ENCODE results near the gene STRN. TPM values are rescaled to one million over a fixed set of nuclear protein-coding genes. Genes with fewer than 3 reads are reported as not detected.
"Not testable (repeated sequence)": the region's sequence is repeated elsewhere in the genome, so short reads cannot be mapped to it uniquely, and the experiment has no call there.

STRN gene
- polyA plus RNA-seq, 12 donors: 19.1 to 27.7 (median 24.1) TPM; not detected in 1

DNA sequence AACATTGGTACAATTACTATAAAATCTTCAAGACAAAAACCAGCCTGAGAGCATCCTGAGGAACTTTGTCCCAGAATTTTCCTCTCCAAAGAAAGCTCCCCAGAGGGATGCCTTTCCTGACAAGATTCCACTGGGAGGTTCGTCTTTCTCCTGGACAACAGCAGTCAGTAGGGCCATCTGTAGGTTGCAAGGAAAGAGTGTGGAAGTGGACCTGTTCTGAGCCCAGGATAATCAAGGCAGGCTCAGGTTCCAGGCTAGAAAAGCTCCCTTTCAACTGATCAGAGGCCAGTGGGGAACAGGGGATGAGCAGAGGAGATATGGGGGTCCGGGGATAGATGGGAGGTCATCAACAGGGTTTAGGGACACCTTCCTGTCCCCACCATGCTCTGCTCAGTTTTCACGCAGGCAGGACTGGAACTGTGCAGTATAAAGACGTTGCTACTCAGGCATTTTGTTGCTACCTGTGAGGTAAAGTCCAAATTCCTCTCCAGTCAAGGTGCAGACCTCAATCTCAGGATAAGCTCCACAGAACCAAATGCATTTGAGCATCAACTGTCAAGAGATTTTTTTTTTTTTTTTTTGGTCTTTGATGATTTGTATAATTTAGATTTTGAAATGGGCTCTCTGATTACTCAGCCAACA is 126.2 kb downstream of the STRN start:
- no peak for DNase-seq

DNA sequence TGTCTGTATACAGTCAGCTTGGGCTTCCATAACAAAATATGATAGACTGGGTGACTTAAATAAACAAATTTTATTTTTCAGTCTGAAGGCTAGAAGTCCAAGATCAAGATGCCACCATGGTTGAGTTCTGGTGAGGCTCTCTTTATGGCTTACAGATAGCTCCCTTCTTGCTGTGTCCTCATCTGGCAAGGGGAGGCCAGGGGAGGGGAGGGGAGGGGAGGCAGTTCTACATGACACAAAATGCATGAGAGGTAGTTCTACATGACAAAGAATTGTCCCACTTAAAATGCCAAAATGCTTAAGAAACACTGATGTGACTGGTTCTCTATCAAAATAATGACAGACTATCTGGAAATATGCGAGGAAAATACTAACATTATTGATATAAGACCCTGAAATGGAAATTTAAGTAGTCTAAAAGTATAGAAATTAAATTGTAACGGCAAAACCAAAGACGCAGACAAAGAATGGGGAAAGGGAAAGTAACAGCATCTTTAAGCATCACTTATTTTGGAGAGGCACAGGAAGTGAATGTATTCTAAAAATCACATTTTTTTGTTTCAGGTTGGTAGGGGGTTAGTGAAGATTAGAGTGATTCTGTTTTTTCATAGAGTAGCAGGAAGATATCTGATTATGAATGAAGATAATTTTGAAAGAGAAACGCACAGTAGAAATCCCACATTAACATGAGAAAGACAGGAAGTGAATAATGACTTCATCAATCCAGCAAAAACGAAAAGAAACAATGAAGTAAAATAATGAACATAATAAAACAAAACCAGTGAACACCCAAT is 131.4 kb downstream of the STRN start:
- no peak for DNase-seq

DNA sequence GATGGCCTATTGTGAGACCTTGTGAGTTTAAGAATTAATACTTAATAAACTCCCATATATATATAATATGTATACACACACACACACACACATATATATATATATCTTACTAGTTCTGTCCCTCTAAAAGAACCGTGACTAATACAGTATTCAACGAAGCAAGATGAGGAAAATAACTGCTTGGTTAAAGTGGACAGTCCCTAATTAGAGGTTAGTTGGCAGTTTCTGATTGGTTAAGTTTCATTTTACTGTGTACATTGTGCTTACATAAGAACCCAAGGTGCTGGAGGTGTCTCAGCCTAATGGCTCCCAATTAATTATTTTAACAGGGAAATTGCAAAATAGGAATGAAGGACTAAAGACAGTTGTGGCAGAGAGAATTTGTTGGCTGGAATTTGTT is 132.1 kb downstream of the STRN start:
- no peak for DNase-seq

DNA sequence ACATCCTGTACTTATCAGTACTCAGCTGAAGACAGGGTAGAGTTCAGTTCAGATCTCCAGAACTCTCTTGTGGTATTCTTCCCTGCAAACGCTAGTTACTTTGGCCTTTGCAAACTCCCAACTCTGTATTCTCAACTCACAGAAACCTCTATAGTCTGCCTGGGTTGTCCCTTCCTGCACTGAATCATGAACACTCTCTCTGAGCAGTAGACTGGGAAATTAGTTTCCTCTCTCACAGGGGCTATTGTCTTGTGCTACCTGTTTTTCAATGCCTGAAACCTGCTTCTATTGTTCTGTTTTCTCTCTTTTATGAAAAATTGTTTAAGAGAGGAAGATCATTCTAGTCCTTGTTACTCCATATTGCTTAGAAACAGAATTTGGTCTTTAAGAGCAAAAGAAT is 135.2 kb downstream of the STRN start:
- no peak for DNase-seq

DNA sequence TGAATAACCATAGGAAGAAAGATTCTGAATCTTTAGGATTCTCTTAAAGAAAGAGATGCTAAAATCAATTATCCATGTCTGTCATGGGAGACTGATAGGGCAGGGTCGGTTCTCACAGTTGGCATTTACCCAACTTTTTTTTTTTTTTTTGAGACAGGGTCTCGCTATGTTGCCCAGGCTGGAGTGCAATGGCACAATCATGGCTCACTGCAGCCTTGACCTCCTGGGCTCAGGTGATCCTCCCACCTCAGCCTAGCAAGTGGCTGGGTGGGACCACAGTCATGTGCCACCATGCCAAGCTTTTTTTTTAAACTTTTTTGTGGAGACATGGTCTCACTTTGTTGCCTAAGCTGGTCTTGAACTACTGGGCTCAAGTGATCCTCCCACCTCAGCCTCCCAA is 141.7 kb downstream of the STRN start:
- DNase-seq: not testable (repeated sequence)

DNA sequence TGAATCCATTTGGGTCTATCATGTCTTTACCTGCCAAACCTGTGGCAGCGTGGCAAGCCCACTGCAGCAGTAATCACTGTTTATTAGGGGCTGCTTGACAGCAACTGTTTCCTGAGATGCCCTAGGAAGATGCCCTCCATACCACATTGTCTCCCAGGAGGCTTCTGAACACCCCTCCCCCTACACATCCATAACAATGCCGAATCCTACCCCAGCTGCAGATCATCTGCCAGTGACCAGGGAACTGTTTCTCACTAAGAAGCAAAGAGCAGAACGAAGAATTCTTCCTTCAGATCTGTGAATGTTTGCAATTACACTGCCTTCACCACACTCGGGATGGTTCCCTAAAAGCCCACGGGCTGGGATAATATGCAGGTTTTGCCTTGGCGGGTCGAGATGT is 142.1 kb downstream of the STRN start:
- DNase-seq: no peak

DNA sequence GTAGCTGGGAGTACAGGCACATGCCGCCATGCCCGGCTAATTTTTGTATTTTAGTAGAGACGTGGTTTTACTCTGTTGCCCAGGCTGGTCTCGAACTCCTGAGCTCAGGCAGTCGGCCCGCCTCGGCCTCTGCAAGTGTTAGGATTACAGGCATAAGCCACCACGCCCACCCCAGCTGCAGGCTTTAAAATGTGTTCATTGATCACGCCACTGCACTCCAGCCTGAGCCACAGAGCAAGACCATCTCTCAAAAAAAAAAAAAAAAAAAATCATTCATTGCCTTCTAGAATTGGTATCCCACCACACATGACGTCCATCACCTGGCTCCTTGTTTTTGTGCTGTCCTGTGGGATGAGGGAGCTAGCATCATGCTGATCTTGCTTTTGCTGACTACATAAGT is 142.5 kb downstream of the STRN start:
- no peak for DNase-seq

DNA sequence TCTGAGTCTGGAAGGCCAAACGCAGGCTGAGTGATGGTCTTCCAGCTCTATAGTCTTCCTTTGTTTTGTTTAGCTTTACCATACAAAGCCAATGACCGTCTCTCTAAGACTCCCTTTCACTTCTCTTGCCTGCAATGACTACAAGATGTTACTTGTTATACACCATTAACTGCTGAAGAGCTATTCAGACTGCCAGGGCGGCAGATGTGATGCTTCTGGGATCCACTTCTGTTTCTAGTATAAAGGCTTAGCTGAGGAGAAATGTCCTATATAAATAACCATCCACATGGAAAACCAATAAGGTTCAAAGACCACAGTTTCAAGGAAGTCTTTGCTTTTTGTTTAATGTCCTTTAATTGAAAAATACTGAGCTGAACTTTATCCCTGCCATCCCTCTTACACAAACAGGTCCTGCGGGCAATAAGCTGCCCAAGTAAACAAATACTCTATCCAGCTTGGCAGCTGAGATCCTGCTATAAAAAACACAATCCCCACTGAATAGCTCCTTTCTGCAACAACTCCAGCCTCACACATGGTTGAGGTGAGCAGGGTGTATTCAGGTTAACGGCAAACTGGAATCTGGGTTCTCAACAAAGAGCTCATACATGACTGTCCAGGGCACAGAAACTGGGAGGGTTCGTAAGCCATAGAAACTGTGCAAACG is 145.3 kb downstream of the STRN start:
- no peak for DNase-seq

DNA sequence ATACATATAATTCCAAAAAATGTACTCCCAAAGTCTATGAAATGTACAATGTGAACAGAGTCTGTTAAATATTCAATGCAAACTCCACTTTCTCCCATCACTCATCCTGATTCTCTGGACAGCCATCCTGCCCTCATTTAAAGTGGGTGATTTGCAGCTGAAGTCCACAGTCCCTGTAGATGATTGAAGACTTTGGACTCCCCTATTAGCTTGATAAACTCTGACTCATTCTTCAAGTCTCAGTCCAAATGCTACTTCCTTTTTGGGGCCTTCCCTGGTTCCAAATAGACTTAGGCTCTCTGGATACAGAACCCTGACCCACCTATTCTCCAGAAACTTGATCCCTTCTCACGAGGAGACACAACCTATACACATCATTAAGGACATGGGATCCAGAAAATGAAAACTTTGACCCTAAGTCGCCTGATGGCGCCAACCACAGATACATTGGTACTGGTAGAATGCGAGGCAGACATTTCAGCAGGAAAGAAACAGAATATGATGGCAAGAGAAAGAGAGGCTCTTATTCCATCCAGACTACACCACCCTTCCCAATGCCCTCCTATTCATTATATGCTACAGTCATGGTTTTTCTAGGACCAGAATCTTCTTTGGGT is 147.1 kb downstream of the STRN start:
- no peak for DNase-seq

DNA sequence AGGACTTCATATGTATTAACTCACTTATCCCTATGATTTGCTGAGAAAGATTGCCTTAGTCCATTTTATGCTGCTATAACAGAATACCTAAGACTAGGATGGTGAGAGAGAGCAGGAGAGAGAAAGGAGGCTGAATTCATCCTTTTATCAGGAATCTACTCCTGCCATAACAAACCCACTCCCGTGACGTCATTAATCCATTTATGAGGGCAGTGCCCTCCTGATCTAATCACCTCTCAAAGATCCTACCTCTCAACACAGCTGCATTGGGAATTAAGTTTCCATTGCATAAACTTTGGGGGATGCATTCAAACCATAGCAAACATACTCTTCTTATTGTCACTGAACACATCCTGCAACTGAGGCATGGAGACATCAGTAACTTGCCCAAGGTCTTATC is 147.8 kb downstream of the STRN start:
- no peak for DNase-seq

DNA sequence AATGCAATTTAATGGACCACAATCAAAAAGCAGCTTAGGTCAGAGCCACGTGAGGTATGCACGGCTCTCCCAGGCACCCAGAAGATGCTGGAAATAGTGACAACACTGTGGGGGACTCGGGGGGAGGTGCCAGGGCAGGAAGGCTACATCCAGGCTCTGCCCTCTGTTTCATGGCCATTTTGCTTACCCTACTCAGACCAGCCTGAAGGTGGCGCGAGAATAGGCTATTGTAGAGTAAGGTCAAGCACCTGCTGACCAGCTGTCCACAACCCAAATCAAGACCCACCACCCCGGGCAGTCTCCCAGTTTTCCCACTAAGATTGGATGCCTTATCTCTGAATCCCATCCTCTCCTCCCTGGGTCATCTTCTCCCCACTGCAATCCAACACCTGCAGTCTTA is 154.1 kb downstream of the STRN start:
- DNase-seq: no peak

DNA sequence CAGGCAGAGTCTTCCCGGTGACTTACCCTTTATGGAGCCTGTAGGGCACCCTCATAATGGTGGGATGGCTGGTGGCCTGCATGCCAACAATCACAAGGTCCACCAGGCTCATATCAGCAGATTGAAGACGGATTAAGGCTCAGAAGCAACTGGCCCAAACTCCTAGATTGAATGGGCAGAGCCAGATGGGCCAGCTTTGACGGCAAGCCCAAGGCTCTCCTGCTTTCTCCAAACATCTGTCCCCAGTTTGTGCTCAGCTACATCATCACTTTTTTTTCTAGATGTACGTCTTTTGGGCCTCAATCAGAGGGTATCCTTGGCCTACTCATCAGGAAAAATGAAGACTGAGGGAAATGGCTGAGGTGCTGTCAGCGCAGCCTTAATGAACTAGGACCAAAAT is 155.3 kb downstream of the STRN start:
- no peak for DNase-seq

DNA sequence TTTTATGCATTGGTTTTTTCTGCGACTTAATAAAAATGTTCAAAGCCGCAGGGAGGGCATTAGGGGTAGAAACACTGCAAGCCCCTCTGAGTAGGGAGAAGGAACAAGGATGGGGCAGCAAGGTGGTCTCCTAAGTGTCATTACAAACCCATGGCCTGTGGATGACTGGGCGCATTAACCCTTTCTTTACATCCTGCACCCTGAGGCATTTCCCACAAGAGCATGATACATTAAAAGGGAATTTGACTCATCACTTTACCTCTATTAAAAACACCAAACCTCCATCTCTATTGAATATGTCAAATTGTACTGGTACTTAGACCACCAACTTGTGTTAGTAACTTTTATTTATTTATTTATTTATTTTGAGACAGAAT is 157.3 kb downstream of the STRN start:
- no peak for DNase-seq

DNA sequence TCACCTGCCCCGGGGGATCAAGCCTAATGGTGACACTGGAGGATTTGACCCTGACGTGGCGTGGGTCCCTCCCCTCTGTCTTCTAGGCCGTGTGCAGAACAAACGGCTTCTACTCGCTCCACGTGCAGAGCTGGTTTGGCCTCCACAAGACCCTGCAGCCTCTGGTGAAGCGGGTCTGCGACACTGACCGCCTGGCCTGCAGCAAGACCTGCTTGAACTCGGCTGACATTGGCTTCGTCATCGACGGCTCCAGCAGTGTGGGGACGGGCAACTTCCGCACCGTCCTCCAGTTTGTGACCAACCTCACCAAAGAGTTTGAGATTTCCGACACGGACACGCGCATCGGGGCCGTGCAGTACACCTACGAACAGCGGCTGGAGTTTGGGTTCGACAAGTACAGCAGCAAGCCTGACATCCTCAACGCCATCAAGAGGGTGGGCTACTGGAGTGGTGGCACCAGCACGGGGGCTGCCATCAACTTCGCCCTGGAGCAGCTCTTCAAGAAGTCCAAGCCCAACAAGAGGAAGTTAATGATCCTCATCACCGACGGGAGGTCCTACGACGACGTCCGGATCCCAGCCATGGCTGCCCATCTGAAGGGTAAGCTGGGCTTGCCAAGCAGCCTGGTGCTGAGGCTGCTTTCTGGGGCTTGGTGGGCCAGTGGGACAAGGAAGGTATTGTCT is 157.8 kb downstream of the STRN start:
- DNase-seq: no peak

DNA sequence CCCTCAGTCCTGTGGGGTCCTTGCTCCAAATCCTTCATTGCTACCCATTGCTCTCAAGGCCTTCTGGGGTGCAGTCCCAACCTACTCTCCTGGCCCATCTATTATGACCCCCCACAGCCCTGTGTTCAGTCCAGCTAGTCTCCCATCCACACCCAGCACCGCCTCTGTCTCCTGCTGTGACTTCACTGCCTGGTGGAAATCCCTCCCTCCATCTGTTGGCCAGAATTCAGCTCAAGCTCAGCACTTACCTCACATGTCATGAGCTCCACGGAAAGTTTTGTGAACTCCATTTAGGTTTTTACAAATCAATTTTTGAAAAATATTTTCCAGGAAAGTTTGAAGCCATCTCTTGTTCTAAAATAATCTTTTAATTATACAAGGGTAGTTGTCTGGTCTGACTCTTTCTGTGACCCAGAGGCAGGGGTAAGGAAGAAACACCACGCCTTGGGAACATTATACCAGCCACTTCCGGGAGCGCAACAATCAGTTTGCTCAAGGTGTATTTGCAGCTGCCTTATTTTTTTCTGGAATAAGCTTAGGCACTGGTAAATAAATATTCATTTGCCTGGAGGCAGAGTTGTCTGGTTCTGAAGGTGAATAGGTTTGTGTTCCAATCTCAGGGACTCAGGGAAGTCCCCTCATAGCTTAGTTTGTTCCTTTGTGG is 159.0 kb downstream of the STRN start:
- DNase-seq: no peak

DNA sequence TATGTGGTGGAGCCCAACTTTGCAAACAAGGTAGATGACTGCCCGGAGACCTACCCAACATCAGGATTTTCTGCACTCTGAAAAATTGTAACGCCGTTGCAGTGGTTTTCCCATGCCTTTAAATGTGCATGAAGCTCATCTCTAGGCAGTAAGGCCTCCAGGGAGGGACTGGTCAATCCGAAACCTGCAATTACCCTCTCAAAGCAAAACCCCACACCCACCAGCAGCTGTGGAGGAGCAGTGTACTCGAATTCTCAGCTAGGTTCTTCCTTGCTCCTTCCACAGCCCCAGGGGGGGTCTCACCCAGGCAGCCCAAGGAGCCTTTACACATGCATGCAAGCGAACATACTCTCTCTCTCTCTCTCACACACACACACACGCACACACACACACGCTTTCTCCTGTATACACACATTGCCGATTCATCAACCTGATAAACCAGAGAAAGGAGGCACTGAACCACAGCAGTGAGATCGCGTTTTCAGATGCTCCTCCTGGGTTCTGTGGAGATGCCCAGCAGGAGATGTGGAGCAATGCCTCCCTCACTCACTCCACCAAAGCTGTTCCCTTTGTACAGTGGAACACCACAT is 160.6 kb downstream of the STRN start:
- no peak for DNase-seq

DNA sequence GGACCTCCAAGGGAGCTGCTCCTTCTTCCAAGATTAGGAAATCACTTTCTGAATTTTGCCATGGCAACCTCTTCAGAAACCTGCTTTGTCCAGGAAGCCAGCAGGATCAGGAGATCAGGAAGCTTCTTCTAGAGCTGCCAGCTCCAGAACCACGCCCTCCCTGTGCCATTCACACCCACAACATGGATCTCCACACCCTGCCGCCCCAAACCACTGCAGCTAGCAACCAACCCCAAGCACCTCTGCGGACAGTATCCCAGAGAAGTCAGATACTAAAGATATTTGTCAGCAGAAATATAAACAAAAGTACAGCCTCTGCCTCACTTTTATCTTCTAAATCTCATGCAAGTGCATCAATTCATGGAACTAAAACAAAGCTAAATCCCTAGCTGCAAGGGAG is 163.4 kb downstream of the STRN start:
- DNase-seq: no peak

DNA sequence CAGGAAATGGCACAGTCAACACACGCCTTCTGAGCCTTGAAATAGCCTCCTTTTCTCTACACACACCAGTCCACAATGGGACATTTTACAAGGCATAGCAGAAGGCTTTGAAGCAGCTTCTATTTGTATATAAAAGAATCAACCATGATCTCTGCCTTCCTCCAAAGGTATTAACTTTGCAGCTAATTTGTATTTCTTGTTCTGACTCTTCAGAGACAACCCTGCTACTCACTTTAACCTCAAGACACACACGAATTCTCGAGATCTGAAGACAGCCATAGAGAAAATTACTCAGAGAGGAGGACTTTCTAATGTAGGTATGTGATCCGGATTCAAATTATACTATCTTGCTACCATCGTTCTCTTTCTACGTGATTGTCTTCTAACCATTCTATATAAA is 165.2 kb downstream of the STRN start:
- DNase-seq: no peak

DNA sequence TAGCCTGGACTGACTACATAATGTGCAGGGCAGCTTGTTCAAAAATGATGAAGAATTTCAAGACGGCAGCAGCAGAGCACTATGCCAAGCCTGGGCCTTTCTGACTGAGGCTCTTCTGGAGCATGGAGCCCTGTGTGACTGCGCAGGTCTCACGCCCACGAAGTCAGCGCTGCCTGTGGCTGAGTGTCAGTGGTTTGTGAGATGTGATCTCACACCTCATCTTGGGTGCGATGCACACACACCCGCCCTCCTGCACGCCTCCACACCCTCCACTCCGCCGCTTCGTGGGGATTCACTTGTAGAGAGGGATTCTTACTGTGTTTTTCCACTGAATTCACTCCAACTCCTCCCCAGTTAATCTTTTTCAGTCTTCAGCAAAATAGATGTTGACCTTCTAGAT is 166.0 kb downstream of the STRN start:
- DNase-seq: no peak

DNA sequence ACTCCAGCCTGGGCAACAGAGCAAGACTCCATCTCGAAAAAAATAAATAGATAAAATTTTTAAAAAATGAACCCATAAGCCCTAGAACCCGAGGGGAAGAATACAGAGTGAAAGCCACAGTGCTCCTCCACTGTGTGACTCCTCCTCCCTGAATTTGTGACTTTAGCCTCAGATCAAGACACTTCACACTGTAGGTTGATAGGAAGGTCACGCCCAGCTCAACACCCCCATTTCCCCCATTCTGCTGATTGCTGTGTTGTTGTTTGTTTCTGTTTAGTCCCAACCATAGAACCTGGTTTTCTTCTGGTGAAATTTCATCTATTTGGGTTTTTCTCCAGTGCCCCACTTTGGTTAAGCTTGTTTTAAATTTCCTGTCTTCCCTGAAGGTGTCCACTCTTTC is 167.6 kb downstream of the STRN start:
- DNase-seq: no peak
